GM13976 (cell line): Measurements from ENCODE around the gene SETD2.

Source experiments
- DNase-seq: peaks from one replicate; pipeline ENCODE4 v3.0.0; 2012; ENCODE audit warnings: low spot score
- in situ Hi-C: fragments of 300-500 bp; cut with MboI; formaldehyde crosslinking; loops from one replicate; pipeline ENCODE4 v1.12.0; 2022; ENCODE audit warnings: low sequenced_read_pairs, mixed read lengths, inconsistent platforms; ENCODE audit not compliant: unreplicated experiment
- TF ChIP-seq, protein P1 (sequence below): IDR thresholded peaks from 2 replicates; pipeline ENCODE4 v1.5.1; 2012; ENCODE audit warnings: borderline replicate concordance, mild to moderate bottlenecking; ENCODE audit not compliant: insufficient read depth; ENCODE audit errors: extremely low read depth, missing control alignments, control extremely low read depth

Gene SETD2

DNA sequence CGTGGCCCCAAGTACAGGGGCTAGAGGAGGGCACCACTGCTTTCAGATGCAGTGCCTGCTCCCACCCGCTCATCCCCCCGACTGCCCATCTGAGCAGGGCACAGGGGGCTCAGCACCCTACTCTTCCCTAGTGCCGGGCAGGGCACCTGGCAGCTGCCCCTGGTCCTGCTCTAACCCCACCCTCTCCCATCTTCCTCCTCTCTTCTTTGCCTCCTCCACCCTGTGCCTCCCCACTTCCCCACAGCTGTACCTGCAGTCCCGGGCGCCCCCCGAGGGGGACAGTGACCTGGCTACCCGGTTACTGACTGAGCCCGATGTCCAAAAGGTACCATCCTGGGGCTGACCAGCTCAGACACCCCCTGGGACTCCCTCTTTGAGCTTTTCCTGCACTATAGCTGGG lies 171.7 kb downstream of the SETD2 start:
- no peak for DNase-seq
- TF ChIP-seq, protein P1, sequence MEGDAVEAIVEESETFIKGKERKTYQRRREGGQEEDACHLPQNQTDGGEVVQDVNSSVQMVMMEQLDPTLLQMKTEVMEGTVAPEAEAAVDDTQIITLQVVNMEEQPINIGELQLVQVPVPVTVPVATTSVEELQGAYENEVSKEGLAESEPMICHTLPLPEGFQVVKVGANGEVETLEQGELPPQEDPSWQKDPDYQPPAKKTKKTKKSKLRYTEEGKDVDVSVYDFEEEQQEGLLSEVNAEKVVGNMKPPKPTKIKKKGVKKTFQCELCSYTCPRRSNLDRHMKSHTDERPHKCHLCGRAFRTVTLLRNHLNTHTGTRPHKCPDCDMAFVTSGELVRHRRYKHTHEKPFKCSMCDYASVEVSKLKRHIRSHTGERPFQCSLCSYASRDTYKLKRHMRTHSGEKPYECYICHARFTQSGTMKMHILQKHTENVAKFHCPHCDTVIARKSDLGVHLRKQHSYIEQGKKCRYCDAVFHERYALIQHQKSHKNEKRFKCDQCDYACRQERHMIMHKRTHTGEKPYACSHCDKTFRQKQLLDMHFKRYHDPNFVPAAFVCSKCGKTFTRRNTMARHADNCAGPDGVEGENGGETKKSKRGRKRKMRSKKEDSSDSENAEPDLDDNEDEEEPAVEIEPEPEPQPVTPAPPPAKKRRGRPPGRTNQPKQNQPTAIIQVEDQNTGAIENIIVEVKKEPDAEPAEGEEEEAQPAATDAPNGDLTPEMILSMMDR: no peak
- in situ Hi-C loops: no loop called here

GRCh38 chr3:46991406-46992165 lies 172.3 kb downstream of the SETD2 start:
- TF ChIP-seq, protein P1: no peak
- in situ Hi-C loops: no loop called here
- no peak for DNase-seq

DNA sequence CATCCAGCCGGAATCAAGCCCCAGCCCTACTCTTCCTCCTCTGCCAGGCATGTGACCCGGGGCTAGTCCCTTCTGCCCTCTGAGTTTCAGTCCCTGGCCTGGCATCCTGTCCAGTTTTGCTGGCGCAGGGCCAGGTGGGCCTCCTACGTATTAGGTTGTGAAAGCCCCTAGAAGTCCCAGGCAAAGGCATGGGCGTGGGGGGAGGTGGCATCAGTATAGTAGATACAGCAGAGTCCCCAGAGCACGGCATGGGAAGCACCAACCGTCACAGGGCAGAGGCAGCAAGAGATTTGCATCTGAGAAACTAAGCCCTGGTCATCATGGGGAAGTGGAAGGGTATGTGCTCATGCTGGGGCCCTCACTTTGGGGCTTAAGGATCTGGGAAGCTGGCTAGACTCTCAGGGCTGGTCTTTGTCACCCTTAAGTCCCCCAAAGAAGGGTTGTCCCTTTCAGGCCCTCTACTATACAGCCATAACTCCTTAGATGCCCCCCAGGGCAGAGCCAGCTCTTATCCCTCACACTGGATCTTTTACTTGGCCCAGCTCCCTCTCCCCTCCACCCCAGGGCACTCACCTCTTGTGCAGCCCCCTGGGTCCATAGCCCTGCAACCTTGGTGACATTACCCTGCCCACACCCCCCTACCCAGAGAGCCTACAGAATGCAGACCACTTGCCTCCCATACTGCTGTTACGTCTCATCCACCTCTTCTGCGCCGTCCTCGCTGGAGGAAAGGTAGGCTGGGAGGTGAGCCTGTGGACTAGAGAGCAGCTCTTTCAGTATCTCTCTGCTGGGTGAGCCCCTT lies 173.1 kb downstream of the SETD2 start:
- no peak for DNase-seq
- in situ Hi-C loops: no loop called here
- TF ChIP-seq, protein P1: no peak

GRCh38 chr3:46989146-46989810 lies 174.6 kb downstream of the SETD2 start:
- TF ChIP-seq, protein P1: no peak
- DNase-seq: no peak
- in situ Hi-C loops: no loop called here

DNA sequence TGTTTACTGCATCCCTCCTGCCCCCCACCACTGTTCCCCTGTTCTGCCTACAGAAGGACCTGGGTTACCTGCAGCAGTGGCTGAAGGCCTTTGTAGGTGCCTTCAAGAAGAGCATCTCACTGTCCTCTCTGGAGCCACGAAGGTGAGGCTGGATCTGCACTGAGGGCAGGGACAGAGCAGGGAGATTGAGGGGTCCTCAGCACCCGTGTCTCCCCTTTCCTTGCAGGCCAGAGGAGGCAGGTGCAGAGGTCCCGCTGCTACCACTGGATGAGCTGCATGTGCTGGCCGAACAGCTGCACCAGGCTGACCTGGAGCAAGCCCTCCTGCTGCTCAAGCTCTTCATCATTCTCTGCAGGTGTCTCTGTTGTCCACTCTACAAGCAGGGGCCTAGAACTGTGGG lies 175.3 kb downstream of the SETD2 start:
- in situ Hi-C loops: no loop called here
- TF ChIP-seq, protein P1: no peak
- DNase-seq: no peak

DNA sequence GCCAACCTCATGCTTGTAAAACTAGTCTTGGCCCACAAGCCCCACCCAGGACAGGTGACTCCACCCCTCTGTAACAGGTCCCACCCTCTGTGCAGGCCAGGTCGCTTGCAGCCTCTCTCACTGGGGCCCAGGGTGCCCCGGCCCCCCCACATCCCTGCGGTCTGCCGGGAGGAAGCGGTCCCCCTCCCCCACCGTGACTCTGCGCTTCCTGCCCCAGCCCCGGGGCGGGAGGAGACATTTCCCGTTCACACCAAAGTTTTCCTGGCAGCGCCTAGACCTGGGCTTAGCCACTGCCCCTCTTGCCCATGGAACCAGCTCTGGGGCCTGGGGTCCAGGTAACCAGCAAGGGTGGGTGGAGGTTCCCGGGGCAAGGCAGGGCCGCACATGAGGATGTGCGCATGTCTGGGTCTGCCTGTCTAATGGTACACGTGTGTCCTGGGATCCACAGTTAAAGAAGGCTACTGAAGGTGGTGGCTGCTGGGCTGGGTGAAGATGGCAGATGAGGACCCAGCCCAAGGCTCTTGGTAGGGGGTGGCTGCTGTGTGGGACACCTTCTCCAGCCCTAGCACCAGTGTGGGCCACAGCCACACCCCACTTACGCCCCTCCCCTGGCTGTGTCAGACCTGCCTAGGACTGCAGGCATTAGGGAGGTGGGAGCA lies 176.0 kb downstream of the SETD2 start:
- in situ Hi-C loops: no loop called here

More for the DNA sequence above, 176.0 kb downstream of the SETD2 start:
- peak; percentile 93 for DNase-seq
- TF ChIP-seq, protein P1: no peak
